NCI-H226 (cell line): ENCODE measurements around the gene KMO.
A peak's percentile ranks its signal among the peaks of the same experiment; 100 is the strongest.

Experiments
- DNase-seq: peaks from one replicate; pipeline ENCODE4 v3.0.0-alpha.2; 2015

The KMO gene

GRCh38 chr1:241598249-241598648 is 66.1 kb downstream of the KMO start:
- no peak for DNase-seq

GRCh38 chr1:241600496-241600901 is 68.3 kb downstream of the KMO start:
- DNase-seq, result no peak

DNA sequence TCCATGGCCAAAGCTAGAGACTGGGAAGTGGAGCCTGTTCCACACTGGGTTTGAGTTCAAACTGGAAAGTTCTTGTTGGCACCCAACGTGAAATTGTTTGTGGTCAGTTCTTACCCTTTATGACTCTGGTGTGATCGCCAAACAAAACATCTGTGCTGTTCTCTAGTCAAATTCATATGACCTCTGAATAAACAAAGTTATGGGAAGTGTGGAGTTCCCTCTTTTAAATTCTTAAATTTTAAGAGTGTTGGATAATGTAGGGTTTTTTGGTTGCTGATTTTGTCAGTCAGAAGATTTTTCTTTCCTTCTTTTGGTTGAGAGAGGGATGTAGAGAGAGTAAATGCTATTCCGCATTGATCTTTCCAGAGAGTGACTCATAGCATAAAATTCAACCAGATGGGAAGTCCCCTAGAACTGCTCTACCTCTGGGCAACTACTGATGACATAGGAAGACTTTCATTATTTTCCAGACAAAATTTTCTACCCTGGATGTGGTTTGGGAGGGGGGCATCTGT is 71.6 kb downstream of the KMO start:
- DNase-seq, result no peak

- no peak for DNase-seq
Measured at GRCh38 chr1:241605146-241605805, 73.1 kb downstream of the KMO start.

- no peak for DNase-seq
Measured at GRCh38 chr1:241606544-241606943, 74.4 kb downstream of the KMO start.

DNA sequence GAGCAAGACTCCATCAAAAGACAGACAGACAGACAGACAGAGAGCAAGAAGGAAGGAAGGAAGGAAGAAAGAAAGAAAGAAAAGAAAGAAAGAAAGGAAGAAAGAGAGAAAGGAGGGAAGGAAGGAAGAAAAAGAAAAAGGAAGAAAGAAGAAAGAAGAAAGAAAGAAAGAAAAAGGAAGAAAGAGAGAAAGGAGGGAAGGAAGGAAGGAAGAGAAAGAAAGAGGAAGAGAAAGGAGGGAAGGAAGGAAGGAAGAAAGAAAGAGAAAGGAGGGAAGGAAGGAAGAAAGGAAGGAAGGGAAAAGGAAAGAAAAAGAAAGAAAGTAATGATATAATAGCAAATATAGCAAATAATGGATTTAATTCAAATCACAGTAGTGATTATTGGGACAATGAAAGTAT is 75.3 kb downstream of the KMO start:
- no peak for DNase-seq

GRCh38 chr1:241608379-241609033 is 76.3 kb downstream of the KMO start:
- DNase-seq, result peak; percentile 44

DNA sequence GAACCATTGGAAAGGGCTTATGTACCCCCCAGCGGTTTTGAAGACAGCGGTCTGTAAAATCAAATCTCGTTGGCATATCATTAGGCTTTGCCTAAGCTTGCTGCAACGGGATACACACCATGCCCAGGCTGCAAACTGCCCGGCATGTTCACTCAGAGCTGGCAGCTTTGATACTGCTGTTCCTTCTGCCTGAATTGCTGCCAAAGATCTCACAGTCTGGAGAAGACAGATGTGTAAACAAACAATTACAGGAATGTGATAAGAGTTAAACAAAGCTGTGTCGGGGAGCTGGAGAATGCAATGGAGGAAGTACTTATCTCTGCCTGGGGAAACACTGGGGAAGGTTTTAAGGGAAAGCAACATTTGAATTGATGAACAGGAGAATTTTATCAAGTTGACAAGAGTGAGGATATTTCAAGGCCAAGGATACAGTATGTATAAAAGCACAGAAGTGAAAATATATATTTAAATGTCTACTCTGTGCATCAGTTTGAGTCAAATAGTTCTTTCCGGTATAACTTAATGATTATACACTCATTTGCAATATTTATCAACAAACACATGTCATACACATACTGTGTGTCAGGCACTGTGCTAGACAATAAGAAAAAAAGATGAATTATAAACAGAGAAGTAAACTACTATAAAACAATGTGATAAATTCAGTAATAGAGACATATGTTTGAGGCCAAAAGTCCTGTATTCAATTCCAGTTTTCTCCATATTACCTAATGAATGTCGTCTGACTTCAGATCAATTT is 78.1 kb downstream of the KMO start:
- DNase-seq, result peak; percentile 77

- peak; percentile 51 for DNase-seq
Measured at GRCh38 chr1:241611063-241611462, 78.9 kb downstream of the KMO start.

DNA sequence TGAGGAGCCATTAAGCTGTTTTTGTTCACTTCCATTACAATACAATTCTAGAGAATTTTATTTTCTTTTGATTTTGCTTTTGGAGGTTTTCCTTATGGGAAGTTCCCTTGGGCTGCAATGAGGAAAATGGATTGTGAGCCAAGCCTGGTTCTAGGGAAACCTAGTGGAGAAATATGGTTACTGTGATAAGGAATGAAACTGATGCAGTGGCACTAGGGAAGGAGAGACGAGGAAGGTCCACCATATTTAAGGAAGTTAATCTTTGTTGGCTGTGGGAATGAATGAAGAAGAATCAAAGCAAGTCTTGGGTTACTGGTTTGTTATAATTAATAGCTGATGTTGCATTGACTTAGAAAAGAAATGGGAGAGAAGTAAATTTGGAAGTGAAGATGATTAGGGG is 79.6 kb downstream of the KMO start:
- DNase-seq, result no peak

- DNase-seq, result peak; percentile 54
Measured at GRCh38 chr1:241612533-241613477, 80.6 kb downstream of the KMO start.

- no peak for DNase-seq
Measured at GRCh38 chr1:241614144-241614543, 82.0 kb downstream of the KMO start.

DNA sequence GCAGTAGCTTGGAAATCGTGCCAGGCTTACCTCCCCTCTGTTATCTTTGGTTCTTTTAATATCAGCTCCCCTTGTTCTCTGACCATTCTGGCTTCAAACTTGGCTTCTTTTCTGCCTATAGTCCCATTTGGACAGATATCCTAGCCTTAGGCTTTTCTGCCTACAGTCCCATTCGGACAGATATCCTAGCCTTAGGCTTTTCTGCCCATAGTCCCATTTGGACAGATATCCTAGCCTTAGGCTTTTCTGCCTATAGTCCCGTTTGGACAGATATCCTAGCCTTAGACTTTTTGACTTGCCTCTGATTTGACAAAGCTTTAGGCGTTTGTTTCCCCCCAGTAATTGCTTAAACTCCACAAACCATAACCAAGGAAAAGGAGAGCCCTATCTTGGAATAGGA is 82.4 kb downstream of the KMO start:
- DNase-seq, result no peak

GRCh38 chr1:241615043-241615974 is 83.1 kb downstream of the KMO start:
- no peak for DNase-seq

DNA sequence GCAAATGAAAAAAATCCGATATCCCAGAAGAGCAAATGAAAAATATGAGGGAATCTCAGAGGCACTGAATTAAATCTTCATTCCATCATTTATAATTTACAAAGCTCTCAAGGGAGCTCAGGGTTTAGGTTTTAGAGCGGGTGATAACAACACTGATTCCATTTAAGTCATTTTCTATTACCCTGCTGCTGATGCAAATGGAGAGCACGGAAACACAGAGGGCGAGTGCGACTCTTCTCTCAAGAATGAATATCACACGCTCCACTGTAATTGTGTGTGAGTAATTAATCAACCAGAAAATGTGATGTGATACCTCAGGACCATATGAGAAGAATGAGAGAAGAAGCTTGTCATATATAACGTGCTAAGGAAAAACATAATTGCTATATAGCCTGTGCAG is 85.2 kb downstream of the KMO start:
- no peak for DNase-seq

DNA sequence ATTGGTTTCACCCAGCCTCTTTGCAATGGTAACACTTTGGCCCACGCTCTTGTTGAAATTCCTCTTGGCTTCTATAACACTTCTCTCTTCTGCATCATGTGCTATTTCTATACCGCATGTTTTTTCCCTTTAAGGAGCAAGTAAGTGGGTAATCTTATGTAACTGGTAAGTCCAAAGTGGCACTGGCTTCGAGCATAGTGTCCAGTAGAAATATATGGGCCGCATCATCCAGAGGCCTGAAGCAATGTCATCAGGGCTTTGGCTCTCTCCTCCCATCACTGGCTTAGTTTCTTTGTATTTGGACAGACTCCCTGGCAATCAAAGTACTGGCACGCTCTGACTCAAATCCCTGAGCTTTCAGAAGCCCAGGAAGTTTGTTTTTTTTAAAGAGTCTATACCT is 90.5 kb downstream of the KMO start:
- no peak for DNase-seq

DNA sequence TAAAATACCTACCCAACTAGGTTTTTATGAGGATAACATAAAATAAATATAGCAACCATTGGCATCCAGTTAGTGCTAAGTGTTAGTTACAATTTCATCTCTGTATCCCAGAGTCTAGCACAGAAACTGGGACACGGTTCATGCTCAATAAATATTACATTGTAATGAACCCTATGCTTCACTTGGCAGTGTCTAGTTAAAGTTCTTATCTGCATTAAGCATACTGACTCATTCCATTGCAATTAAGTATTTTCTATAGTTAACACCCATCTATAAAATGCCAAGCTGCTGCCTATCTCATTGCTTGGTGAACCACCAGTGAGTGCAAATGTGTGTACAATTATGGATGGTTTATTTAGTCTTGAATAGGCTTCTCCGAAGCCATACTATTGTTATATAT is 92.8 kb downstream of the KMO start:
- DNase-seq, result no peak

DNA sequence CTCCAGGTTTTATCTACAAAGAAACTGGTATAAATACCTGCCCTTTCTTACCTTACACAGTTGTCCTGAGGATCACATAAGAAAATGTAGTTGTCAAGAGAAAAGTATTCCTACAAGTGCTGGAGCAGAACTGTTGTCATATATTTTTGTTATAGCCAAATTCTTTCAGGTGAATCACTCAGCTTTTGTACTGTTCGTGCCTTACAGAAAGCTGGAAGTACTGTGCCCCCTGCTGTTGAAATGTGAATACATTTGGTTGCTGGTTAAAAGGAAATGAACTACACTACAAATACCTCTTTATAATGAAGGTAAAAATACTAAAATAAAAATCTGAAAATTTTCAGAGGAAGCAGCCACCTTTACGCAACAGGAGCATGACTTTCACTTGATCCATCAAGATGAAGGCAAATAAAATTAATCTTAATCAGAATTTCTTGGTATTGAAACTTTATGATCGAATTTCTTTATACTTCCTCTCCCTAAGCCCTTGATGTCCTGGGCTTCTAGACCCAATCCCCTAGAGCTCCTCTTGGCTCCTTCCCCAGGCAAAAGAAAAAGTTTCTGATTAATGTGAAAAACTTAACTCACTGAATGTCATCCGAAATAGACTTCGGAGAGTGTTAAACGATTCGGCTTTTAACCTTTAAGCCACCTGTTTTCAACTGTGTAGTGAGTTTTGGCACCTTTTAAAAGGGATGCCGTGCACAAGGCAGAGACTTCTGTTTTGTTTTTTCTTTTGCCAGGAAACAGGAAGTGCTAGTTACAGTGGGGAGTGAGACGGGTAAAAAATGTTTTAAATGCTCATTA is 95.5 kb downstream of the KMO start:
- DNase-seq, result no peak

DNA sequence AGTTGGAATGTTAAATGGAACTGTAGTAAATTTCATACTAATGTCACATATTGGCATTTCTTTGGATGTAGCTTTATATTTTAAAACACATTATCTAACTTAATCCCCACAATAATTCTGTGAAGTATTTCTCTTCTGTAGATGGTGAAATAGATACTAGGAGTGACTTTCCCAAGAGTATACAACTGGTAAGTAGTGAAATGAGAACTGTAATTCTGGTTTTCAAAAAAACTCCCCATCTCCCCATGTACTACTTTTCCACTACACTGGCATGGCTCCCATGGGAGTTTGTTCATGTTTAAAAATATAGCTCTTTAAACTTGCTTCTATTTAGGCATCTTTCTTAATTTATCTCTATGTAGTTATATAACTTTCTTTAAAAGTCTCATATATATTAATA is 97.8 kb downstream of the KMO start:
- no peak for DNase-seq

GRCh38 chr1:241630476-241630875 is 98.3 kb downstream of the KMO start:
- no peak for DNase-seq

DNA sequence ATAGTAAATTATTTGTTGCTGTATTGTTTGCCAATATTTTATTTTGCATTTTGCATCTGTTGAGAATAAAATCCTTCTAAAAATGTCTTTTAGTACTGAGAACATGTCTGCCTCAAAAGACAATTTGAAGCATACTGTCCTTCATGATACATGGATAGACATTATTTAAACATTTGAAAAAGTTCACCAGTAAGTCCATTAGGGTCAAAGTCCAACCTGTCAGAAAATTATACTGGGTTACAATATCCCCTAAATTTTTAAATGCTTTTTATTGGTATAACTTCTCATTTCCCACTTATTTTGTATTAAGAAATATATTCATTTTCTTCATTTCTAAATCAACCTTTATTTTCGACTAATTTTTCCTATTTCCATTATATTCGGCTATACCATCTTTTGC is 98.7 kb downstream of the KMO start:
- no peak for DNase-seq
